GM12878 (cell line): Measurements from ENCODE around the gene AP3B1. TPM values are rescaled to one million over a fixed set of nuclear protein-coding genes. Genes with fewer than 3 reads are reported as not detected.

Experiments
- BHLHE40 ChIP-seq, 2 experiments: fragments of 450-650 bp in 1 of 2; IDR thresholded peaks; 2 replicates each; pipeline ENCODE4 v1.6.1; 2011 to 2017; ENCODE audit warnings: low read depth in 2 of 2, borderline replicate concordance in 1 of 2, improper control_type of control experiment in 1 of 2, low read length in 1 of 2, mild to moderate bottlenecking in 1 of 2
- BMI1 ChIP-seq: fragments of 450-650 bp; IDR thresholded peaks from 2 replicates; pipeline ENCODE4 v1.6.1; 2016; ENCODE audit warnings: mild to moderate bottlenecking, moderate library complexity, borderline replicate concordance
- CUX1 ChIP-seq: IDR thresholded peaks from 2 replicates; pipeline ENCODE4 v1.6.1; 2012; ENCODE audit warnings: improper control_type of control experiment, low read depth, low read length; ENCODE audit not compliant: insufficient replicate concordance
- DPF2 ChIP-seq: fragments of 450-650 bp; IDR thresholded peaks from 2 replicates; pipeline ENCODE4 v1.6.1; 2017; ENCODE audit warnings: mild to moderate bottlenecking
- ELK1 ChIP-seq: IDR thresholded peaks from 2 replicates; pipeline ENCODE4 v1.6.1; 2012; ENCODE audit warnings: low read depth, low read length, improper control_type of control experiment
- FOXK2 ChIP-seq: fragments of 450-650 bp; IDR thresholded peaks from 2 replicates; pipeline ENCODE4 v1.6.1; 2017; ENCODE audit warnings: mild to moderate bottlenecking, moderate library complexity
- HDAC2 ChIP-seq: fragments of 200-600 bp; sonication (generic); IDR thresholded peaks from 2 replicates; pipeline ENCODE4 v1.6.1; 2017
- LARP7 ChIP-seq: fragments of 450-650 bp; IDR thresholded peaks from 2 replicates; pipeline ENCODE4 v1.6.1; 2017; ENCODE audit warnings: mild to moderate bottlenecking
- MAX ChIP-seq: IDR thresholded peaks from 2 replicates; pipeline ENCODE4 v1.6.1; 2012; ENCODE audit warnings: low read depth, low read length, improper control_type of control experiment
- MYC ChIP-seq: IDR thresholded peaks from 2 replicates; pipeline ENCODE4 v1.6.1; 2011; ENCODE audit warnings: mild to moderate bottlenecking, low read length, moderate library complexity, inconsistent platforms; ENCODE audit not compliant: insufficient read depth, insufficient replicate concordance, insufficient read length, severe bottlenecking
- NFYA ChIP-seq: IDR thresholded peaks from 2 replicates; pipeline ENCODE4 v1.6.1; 2011; ENCODE audit warnings: low read depth, mild to moderate bottlenecking, low read length, improper control_type of control experiment, borderline replicate concordance
- NRF1 ChIP-seq: conservative IDR thresholded peaks from 2 replicates; pipeline ENCODE4 v1.6.1; 2011; ENCODE audit warnings: mild to moderate bottlenecking, low read depth, low read length, improper control_type of control experiment
- PBX3 ChIP-seq: IDR thresholded peaks from 2 replicates; pipeline ENCODE4 v1.6.1; 2011; ENCODE audit warnings: mild to moderate bottlenecking, low read depth, low read length, moderate library complexity; ENCODE audit not compliant: insufficient replicate concordance
- SMARCA5 ChIP-seq: fragments of 450-650 bp; IDR thresholded peaks from 2 replicates; pipeline ENCODE4 v1.6.1; 2017; ENCODE audit warnings: mild to moderate bottlenecking
- SP1 ChIP-seq: IDR thresholded peaks from one replicate; pipeline ENCODE4 v1.6.1; 2011; ENCODE audit warnings: low read depth, low read length
- SUZ12 ChIP-seq: fragments of 200-600 bp; sonication (generic); IDR thresholded peaks from one replicate; pipeline ENCODE4 v1.6.1; 2018; ENCODE audit warnings: antibody characterized with exemption, mild to moderate bottlenecking; ENCODE audit not compliant: unreplicated experiment
- YY1 ChIP-seq: IDR thresholded peaks from 2 replicates; pipeline ENCODE4 v1.6.1; 2011; ENCODE audit warnings: low read depth, mild to moderate bottlenecking, low read length
- ZBTB11 ChIP-seq: fragments of 450-650 bp; formaldehyde crosslinking; IDR thresholded peaks from 2 replicates; pipeline ENCODE4 v1.5.0; 2022; ENCODE audit warnings: mild to moderate bottlenecking, missing genetic modification characterization
- polyA plus RNA-seq, 11 experiments: library from polyadenylated mRNA; depleted of rRNA in 4 of 11; unstranded in 6 of 11; stranded (reverse) in 5 of 11; fragments of >200 nt; fragmentation: Nextera tagmentation in 4 of 11; fragmentation: Illumina TruSeq in 1 of 11; extraction: Ambion mirVana in 4 of 11; extraction: Trizol in 1 of 11; gene quantifications; 1 replicate in 1 of 11; 2 replicates in 10 of 11; pipeline versions ENCODE4 v1.2.1 to v1.2.3, GENCODE V29; 2011 to 2016; ENCODE audit warnings: inconsistent platforms in 2 of 11, missing spikeins in 2 of 11, low read depth in 1 of 11
- total RNA-seq, 4 experiments: library from RNA; depleted of rRNA in 3 of 4; stranded (reverse); fragments of >200 nt in 3 of 4; fragmentation: Illumina TruSeq in 1 of 4; extraction: Trizol in 1 of 4; gene quantifications; 2 replicates each; pipeline versions ENCODE4 v1.2.1 to v1.2.3, GENCODE V29; 2013 to 2021

Gene AP3B1
- total and polyA plus RNA-seq, 10 of the 15 experiments (the other 5 are each of a cell fraction or from before 2014, with no cell fraction given) = 30.9 to 70.8 (median 46.0) TPM

GRCh38 chr5:78221964-78222451, 72.5 kb downstream of the AP3B1 start (continued):
- TF ChIP-seq LARP7 (no peak), ELK1 (no peak), HDAC2 (no peak), MAX (no peak), BHLHE40 (IDR thresholded peaks at IDR 0.05; ENCODE audit: borderline replicate concordance in 1 of 2, low read depth in 2 of 2, low read length in 1 of 2) (0 out of 4 replicates have a peak, but pooled peaks of 1 of the 2 experiments have one; percentile 42), MYC (no peak), SP1 (peak; percentile 44), NRF1 (no peak), CUX1 (peak; percentile 65), DPF2 (no peak; the same call in 1 of the 2 replicates), SUZ12 (no peak), PBX3 (peak; percentile 56), BMI1 (0 out of 2 replicates have a peak, but pooled peaks have one; percentile 69), NFYA (no peak), FOXK2 (no peak), YY1 (peak; percentile 70), ZBTB11 (no peak), SMARCA5 (no peak)
